A673 (cell line): Measurements from ENCODE around the gene KRTAP4-2. TPM values are rescaled to one million over a fixed set of nuclear protein-coding genes. Genes with fewer than 3 reads are reported as not detected.

ENCODE experiments used
- BruUV-seq: library from RNA; stranded (reverse); fragments of 400-500 nt; replicated peaks from 2 replicates; lab custom pipeline; 2021; lab: Mats Ljungman, UMichigan
- CTCF ChIA-PET: fragments of 300-600 bp; sonication (Branson Sonifier 250); formaldehyde crosslinking; loops from one replicate; lab custom pipeline; 2022; ENCODE audit warnings: antibody characterized with exemption; lab: Charles Lee
- POLR2A ChIA-PET: fragments of 300-600 bp; sonication (Branson Sonifier 250); formaldehyde crosslinking; loops from one replicate; lab custom pipeline; 2022; ENCODE audit warnings: antibody characterized with exemption; ENCODE audit not compliant: low non-redundant PET; lab: Charles Lee
- DNase-seq: peaks from one replicate; pipeline ENCODE4 v3.0.0-alpha.2; 2015; ENCODE audit warnings: low spot score
- H3K27ac ChIP-seq: fragments of 200-600 bp; sonication (generic); 2 replicates; pipeline ENCODE4 v1.5.1; 2016; ENCODE audit warnings: mixed run types, low read depth, mild to moderate bottlenecking, mixed read lengths, antibody characterized with exemption, low read length; ENCODE audit not compliant: poor library complexity, severe bottlenecking
- H3K27me3 ChIP-seq: fragments of 200-600 bp; sonication (generic); replicated peaks from 2 replicates; pipeline ENCODE4 v1.6.1; 2017; ENCODE audit warnings: mixed run types, low read depth, mild to moderate bottlenecking, mixed read lengths, antibody characterized with exemption, low read length; ENCODE audit not compliant: insufficient read depth, poor library complexity
- H3K36me3 ChIP-seq: fragments of 200-600 bp; sonication (generic); 2 replicates; pipeline ENCODE4 v1.6.1; 2016; ENCODE audit warnings: mixed run types, mild to moderate bottlenecking, mixed read lengths, antibody characterized with exemption, low read length; ENCODE audit not compliant: insufficient read depth, poor library complexity, severe bottlenecking
- H3K4me1 ChIP-seq: fragments of 200-600 bp; sonication (generic); 2 replicates; pipeline ENCODE4 v1.6.1; 2017; ENCODE audit warnings: mixed run types, mild to moderate bottlenecking, mixed read lengths, antibody characterized with exemption, low read length; ENCODE audit not compliant: insufficient read depth, poor library complexity, severe bottlenecking
- H3K4me3 ChIP-seq: fragments of 200-600 bp; sonication (generic); 2 replicates; pipeline ENCODE4 v1.5.1; 2016; ENCODE audit warnings: low read depth, mixed run types, mild to moderate bottlenecking, mixed read lengths, low read length; ENCODE audit not compliant: poor library complexity, severe bottlenecking
- H3K9me3 ChIP-seq: fragments of 200-600 bp; sonication (generic); 2 replicates; pipeline ENCODE4 v1.6.1; 2016; ENCODE audit warnings: mixed run types, low read depth, mild to moderate bottlenecking, mixed read lengths, antibody characterized with exemption, low read length; ENCODE audit not compliant: poor library complexity, severe bottlenecking
- EZH2 ChIP-seq: fragments of 200-600 bp; sonication (generic); IDR thresholded peaks from 2 replicates; pipeline ENCODE4 v1.6.1; 2017; ENCODE audit warnings: borderline replicate concordance, low read depth, mild to moderate bottlenecking, mixed read lengths, antibody characterized with exemption, low read length; ENCODE audit not compliant: poor library complexity, severe bottlenecking
- intact Hi-C: fragments of 100-400 bp; cut with micrococcal nuclease; formaldehyde crosslinking; loops from one replicate; pipeline ENCODE4 v1.10.0; 2022; ENCODE audit not compliant: unreplicated experiment
- total RNA-seq: library from RNA; stranded (reverse); gene quantifications from 2 replicates; pipeline ENCODE4 v1.2.3, GENCODE V29; 2021
- TF ChIP-seq, protein P1 (sequence below): fragments of 300-800, 200-600 bp; sonication (generic); conservative IDR thresholded peaks from 2 replicates; pipeline ENCODE4 v1.5.1; 2017; ENCODE audit warnings: low read depth, mild to moderate bottlenecking, antibody characterized with exemption, low read length, moderate library complexity, mixed read lengths

Gene KRTAP4-2
- total RNA-seq, 1 experiment from 2014 or later = not detected

- Histone ChIP-seq H3K27me3 (no peaks in the 10 kb centered on the region), H3K27ac (no peak overlapping the region), H3K4me3 (no peak overlapping the region), H3K36me3 (no peaks in the 10 kb centered on the region), H3K4me1 (no peaks in the 10 kb centered on the region), H3K9me3 (no peaks in the 10 kb centered on the region)
- no peak for DNase-seq
- CTCF ChIA-PET = no interaction called here
- BruUV-seq = no TSS peak
- intact Hi-C loops = no loop called here
- TF ChIP-seq EZH2 = no peak
- TF ChIP-seq, protein P1, sequence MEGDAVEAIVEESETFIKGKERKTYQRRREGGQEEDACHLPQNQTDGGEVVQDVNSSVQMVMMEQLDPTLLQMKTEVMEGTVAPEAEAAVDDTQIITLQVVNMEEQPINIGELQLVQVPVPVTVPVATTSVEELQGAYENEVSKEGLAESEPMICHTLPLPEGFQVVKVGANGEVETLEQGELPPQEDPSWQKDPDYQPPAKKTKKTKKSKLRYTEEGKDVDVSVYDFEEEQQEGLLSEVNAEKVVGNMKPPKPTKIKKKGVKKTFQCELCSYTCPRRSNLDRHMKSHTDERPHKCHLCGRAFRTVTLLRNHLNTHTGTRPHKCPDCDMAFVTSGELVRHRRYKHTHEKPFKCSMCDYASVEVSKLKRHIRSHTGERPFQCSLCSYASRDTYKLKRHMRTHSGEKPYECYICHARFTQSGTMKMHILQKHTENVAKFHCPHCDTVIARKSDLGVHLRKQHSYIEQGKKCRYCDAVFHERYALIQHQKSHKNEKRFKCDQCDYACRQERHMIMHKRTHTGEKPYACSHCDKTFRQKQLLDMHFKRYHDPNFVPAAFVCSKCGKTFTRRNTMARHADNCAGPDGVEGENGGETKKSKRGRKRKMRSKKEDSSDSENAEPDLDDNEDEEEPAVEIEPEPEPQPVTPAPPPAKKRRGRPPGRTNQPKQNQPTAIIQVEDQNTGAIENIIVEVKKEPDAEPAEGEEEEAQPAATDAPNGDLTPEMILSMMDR = no peak
- POLR2A ChIA-PET = no interaction called here
Observed at GRCh38 chr17:41176744-41177387, 1.2 kb downstream of the KRTAP4-2 start.

- intact Hi-C loops = no loop called here
- TF ChIP-seq EZH2 = no peak
- TF ChIP-seq, protein P1 = no peak
- Histone ChIP-seq H3K36me3 (no peaks in the 10 kb centered on the region), H3K4me3 (no peak overlapping the region), H3K27me3 (no peaks in the 10 kb centered on the region), H3K27ac (no peak overlapping the region), H3K4me1 (no peaks in the 10 kb centered on the region), H3K9me3 (no peaks in the 10 kb centered on the region)
- BruUV-seq = no TSS peak
- POLR2A ChIA-PET = no interaction called here
- DNase-seq = no peak
- CTCF ChIA-PET = no interaction called here
Observed at GRCh38 chr17:41171886-41172285, 6.1 kb downstream of the KRTAP4-2 start.

DNA sequence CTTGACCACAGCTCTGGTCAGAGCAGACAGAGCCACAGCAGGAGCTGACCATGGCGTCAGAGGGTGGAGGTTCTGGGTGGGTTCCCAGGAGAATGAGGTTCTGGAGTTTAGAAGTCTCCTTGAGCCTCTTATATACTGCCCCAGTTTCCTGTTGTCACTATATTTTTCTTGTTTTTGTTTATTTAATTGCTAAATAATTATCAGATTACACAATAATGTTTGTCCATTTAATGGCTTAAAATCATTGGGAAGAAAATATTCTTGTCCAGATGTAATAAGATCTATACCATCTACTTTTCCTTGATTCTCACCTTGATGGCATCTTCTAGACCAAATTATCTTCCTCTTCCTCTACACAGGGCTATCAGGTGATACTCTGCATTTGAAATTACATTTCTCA is 9.9 kb downstream of the KRTAP4-2 start, which contains the start of gene KRTAP4-3:
Gene KRTAP4-3, minus strand, starts transcription at position 101 of the 400 bp plus-strand sequence. Its CDS starts 49 bp downstream, at position 52.
- H3K27ac ChIP-seq = no peak within 1 kb of the TSS
- no TSS peak for BruUV-seq

More for the DNA sequence above, 9.9 kb downstream of the KRTAP4-2 start, which contains the start of gene KRTAP4-3:
- no peaks in the 10 kb centered on the region for H3K4me1 ChIP-seq
- intact Hi-C loops = no loop called here
- POLR2A ChIA-PET = interaction anchor here (0.6 kb wide), 1 partner anchor 11 kb away, joined by 3 read pairs; no protein-coding TSS in a partner anchor
- H3K36me3 ChIP-seq = no peaks in the 10 kb centered on the region
- H3K4me3 ChIP-seq = no peak within 1 kb of the TSS
- CTCF ChIA-PET = no interaction called here
- no peak for DNase-seq
- TF ChIP-seq, protein P1 = no peak
- no peak for TF ChIP-seq EZH2
- H3K9me3 ChIP-seq = no peaks in the 10 kb centered on the region
- H3K27me3 ChIP-seq = no peaks in the 10 kb centered on the region
